ENCODE data around the gene BCL7A. TPM values are rescaled to one million over a fixed set of nuclear protein-coding genes. Genes with fewer than 3 reads are reported as not detected.

BCL7A gene
- total and polyA plus RNA-seq, 2 of the 8 experiments (the other 6 are each of a cell fraction or from before 2014, with no cell fraction given) = 11.9 to 12.7 TPM

DNA sequence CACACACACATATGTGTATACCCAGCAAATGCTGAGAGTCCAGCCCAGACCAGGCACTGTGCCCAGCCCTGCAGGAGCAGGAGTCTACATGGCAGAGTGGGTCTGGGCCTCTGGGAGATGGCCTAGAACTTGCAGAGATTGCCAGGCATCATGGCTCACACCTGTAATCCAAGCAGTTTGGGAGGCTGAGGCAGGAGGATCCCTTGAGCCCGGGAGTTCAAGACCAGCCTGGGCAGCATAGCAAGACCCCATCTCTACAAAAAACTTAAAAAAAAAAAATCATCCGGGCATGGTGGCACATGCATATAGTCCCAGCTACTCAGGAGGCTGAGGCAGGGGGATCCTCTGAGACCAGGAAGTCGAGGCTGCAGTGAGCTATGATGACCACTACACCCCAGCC is 36.1 kb downstream of the BCL7A start:
- no peak overlapping the region for H2BK15ac ChIP-seq (ENCODE audit: low read length)
- H3K79me1 ChIP-seq (ENCODE audit: low read depth, low read length) = no peaks in the 10 kb centered on the region
- peaks cover 2 to 3% of the 10 kb centered on the region in 2 experiments for H4K20me1 ChIP-seq (replicated peaks in 1 of 2; ENCODE audit: control insufficient read depth in 1 of 2, insufficient read depth in 2 of 2, low read length in 2 of 2)
- 89% methylated on average over 3 of the region's 3 CpGs; no CpG with 5 or more reads in 1 of the 2 experiments for WGBS, 2 experiments (ENCODE audit: extremely low coverage in 1 of 2, insufficient coverage in 1 of 2, insufficient read length in 1 of 2, insufficient replicate concordance in 2 of 2, low coverage in 1 of 2, low lambda C conversion rate in 2 of 2, missing lambda C conversion rate in 1 of 2)
- H3K23me2 ChIP-seq (ENCODE audit: low read depth, low read length) = no peaks in the 10 kb centered on the region
- H3K27me3 ChIP-seq (replicated peaks in 1 of 4; ENCODE audit: control insufficient read depth in 3 of 4, extremely low read depth in 1 of 4, insufficient read depth in 3 of 4, low read length in 3 of 4) = no peaks in the 10 kb centered on the region
- no peak overlapping the region for H2BK5ac ChIP-seq (ENCODE audit: low read depth, low read length)
- H3K9me3 ChIP-seq (ENCODE audit: insufficient read depth in 2 of 2, low read depth in 1 of 2, low read length in 1 of 2) = no peaks in the 10 kb centered on the region
- no peak overlapping the region for H3K4me2 ChIP-seq (ENCODE audit: insufficient read depth in 1 of 2, low read depth in 2 of 2, low read length in 2 of 2)
- H3K4me3 ChIP-seq (ENCODE audit: extremely low read depth in 1 of 4, insufficient read depth in 2 of 4, low read depth in 3 of 4, low read length in 4 of 4) = no peak overlapping the region
- H3K27ac ChIP-seq (ENCODE audit: low read depth, low read length) = no peak overlapping the region
- no peak for FAIRE-seq
- no peaks in the 10 kb centered on the region for H3K79me2 ChIP-seq (ENCODE audit: control insufficient read depth in 1 of 2, insufficient read depth in 2 of 2, low read length in 2 of 2)
- H3K18ac ChIP-seq (ENCODE audit: extremely low read depth, low read length) = no peak overlapping the region
- H4K5ac ChIP-seq (ENCODE audit: insufficient read length, low read depth, low read length) = no peak overlapping the region
- H3K36me3 ChIP-seq (ENCODE audit: control insufficient read depth in 2 of 4, insufficient read depth in 4 of 4, low read length in 3 of 4) = peaks cover 5 to 25% (median 18%) of the 10 kb centered on the region in 4 experiments
- DNase-seq (ENCODE audit: low read depth in 1 of 2, low spot score in 2 of 2) = no peak
- peaks cover 0 to 2% (median 1%) of the 10 kb centered on the region in 4 experiments; a peak in 2 of 7 replicates for H3K4me1 ChIP-seq (replicated peaks in 1 of 4; ENCODE audit: control insufficient read depth in 3 of 4, insufficient read depth in 4 of 4, low read length in 3 of 4)
- H3K9ac ChIP-seq (replicated peaks in 1 of 4; ENCODE audit: extremely low read depth in 1 of 4, low read depth in 3 of 4, low read length in 3 of 4) = no peak overlapping the region
- H3K56ac ChIP-seq (replicated peaks; ENCODE audit: insufficient read length, low read depth, low read length) = no peak overlapping the region
- H2BK120ac ChIP-seq (replicated peaks; ENCODE audit: low read depth, low read length) = no peak overlapping the region
- no peak for TF ChIP-seq POLR2AphosphoS5 (IDR thresholded peaks at IDR 0.05; ENCODE audit: low read depth, low read length)
- no peak overlapping the region for H2BK12ac ChIP-seq (ENCODE audit: low read depth, low read length)
- H2BK20ac ChIP-seq (ENCODE audit: low read length) = no peak overlapping the region
- no peak overlapping the region for H4K8ac ChIP-seq (ENCODE audit: extremely low read depth, insufficient read depth, low read length)
- H4K91ac ChIP-seq (replicated peaks; ENCODE audit: insufficient read length, low read length) = no peak overlapping the region
- no peak overlapping the region for H3K14ac ChIP-seq (ENCODE audit: insufficient read length)
- POLR2A ChIA-PET (ENCODE audit: partially characterized antibody) = no interaction called here
- no peak overlapping the region for H2AFZ ChIP-seq (ENCODE audit: low read length)
- H3K4ac ChIP-seq (replicated peaks; ENCODE audit: insufficient read length, low read depth, low read length) = no peak overlapping the region
- H2AK5ac ChIP-seq (ENCODE audit: low read depth, low read length) = no peak overlapping the region
- H3K23ac ChIP-seq (ENCODE audit: insufficient read length) = no peak overlapping the region
- CTCF ChIA-PET (ENCODE audit: partially characterized antibody) = interaction anchor here (20.6 kb wide), 1 partner anchor 67 kb away, joined by 379 read pairs; no protein-coding TSS in a partner anchor
